MCF 10A (cell line): ENCODE data around the gene KIF18A. TPM values are rescaled to one million over a fixed set of nuclear protein-coding genes. Genes with fewer than 3 reads are reported as not detected.
A peak's percentile ranks its signal among the peaks of the same experiment; 100 is the strongest.

Source experiments
- BruUV-seq: library from RNA; stranded (reverse); fragments of 400-500 nt; replicated peaks from 2 replicates; lab custom pipeline; 2021; lab: Mats Ljungman, UMichigan
- CTCF ChIA-PET: fragments of 300-600 bp; sonication (Branson Sonifier 250); formaldehyde crosslinking; extraction: SDS; loops from one replicate; lab custom pipeline; 2021; ENCODE audit warnings: antibody characterized with exemption, inconsistent platforms; lab: Yijun Ruan, JAX
- POLR2A ChIA-PET: fragments of 300-600, 350-650 bp; sonication (Branson Sonifier 250); formaldehyde crosslinking; extraction: SDS; loops from one replicate; lab custom pipeline; 2020; ENCODE audit warnings: antibody characterized with exemption, inconsistent platforms; lab: Yijun Ruan, JAX
- DNase-seq: peaks from one replicate; pipeline ENCODE4 v3.0.0-alpha.2; 2018; ENCODE audit not compliant: unreplicated experiment
- H3K27ac Mint-ChIP-seq: one replicate; pipeline ENCODE4 v1.8.0; 2022; ENCODE audit warnings: mild to moderate bottlenecking, low read depth, mixed read lengths; ENCODE audit not compliant: unreplicated experiment
- H3K27me3 Mint-ChIP-seq: one replicate; pipeline ENCODE4 v1.8.0; 2022; ENCODE audit warnings: mixed read lengths; ENCODE audit not compliant: insufficient read depth, unreplicated experiment
- H3K36me3 Mint-ChIP-seq: one replicate; pipeline ENCODE4 v1.8.0; 2022; ENCODE audit warnings: mild to moderate bottlenecking, moderate library complexity, mixed read lengths; ENCODE audit not compliant: insufficient read depth, unreplicated experiment
- H3K4me1 Mint-ChIP-seq: one replicate; pipeline ENCODE4 v1.8.0; 2022; ENCODE audit warnings: mixed read lengths; ENCODE audit not compliant: insufficient read depth, unreplicated experiment
- H3K4me3 Mint-ChIP-seq: one replicate; pipeline ENCODE4 v1.8.0; 2022; ENCODE audit warnings: mild to moderate bottlenecking, moderate library complexity, mixed read lengths; ENCODE audit not compliant: unreplicated experiment
- H3K9me3 Mint-ChIP-seq: one replicate; pipeline ENCODE4 v1.8.0; 2022; ENCODE audit warnings: mixed read lengths; ENCODE audit not compliant: unreplicated experiment
- CTCF ChIP-seq: fragments of 200-600 bp; IDR thresholded peaks from one replicate; pipeline ENCODE4 v1.8.0; 2022; ENCODE audit warnings: antibody characterized with exemption, mild to moderate bottlenecking; ENCODE audit not compliant: unreplicated experiment
- intact Hi-C: fragments of 100-400 bp; cut with micrococcal nuclease; formaldehyde crosslinking; loops from 2 replicates; pipeline ENCODE4 v1.14.1; 2022
- total RNA-seq: library from RNA; stranded (reverse); gene quantifications from 2 replicates; pipeline ENCODE4 v1.2.3, GENCODE V29; 2022

KIF18A gene
- total RNA-seq, 1 experiment from 2014 or later: 12.9 TPM

GRCh38 chr11:28009996-28010395 lies 98.0 kb downstream of the KIF18A start:
- no TSS peak for BruUV-seq
- Mint-ChIP-seq H3K9me3 (no peaks in the 10 kb centered on the region), H3K27ac (no peak overlapping the region), H3K36me3 (no peaks in the 10 kb centered on the region), H3K4me3 (no peak overlapping the region), H3K4me1 (peaks cover 4% of the 10 kb centered on the region), H3K27me3 (no peaks in the 10 kb centered on the region)
- no peak for DNase-seq
- ChIA-PET CTCF (interaction anchor here (0.6 kb wide), 1 partner anchor 256 kb away, joined by 3 read pairs; no protein-coding TSS in a partner anchor), POLR2A (no interaction called here)
- intact Hi-C loops: no loop called here
- TF ChIP-seq CTCF: no peak

- H3K4me3 Mint-ChIP-seq: no peak overlapping the region
- ChIA-PET CTCF (interaction anchor here (0.6 kb wide), 1 partner anchor 256 kb away, joined by 3 read pairs; no protein-coding TSS in a partner anchor), POLR2A (no interaction called here)
- DNase-seq: peak; percentile 59
- intact Hi-C loops: no loop called here
- no peaks in the 10 kb centered on the region for H3K27me3 Mint-ChIP-seq
- H3K36me3 Mint-ChIP-seq: no peaks in the 10 kb centered on the region
- peaks cover 4% of the 10 kb centered on the region for H3K4me1 Mint-ChIP-seq
- no TSS peak for BruUV-seq
- H3K9me3 Mint-ChIP-seq: no peaks in the 10 kb centered on the region
- H3K27ac Mint-ChIP-seq: no peak overlapping the region
- no peak for TF ChIP-seq CTCF
Observed at GRCh38 chr11:28009388-28009787, 98.6 kb downstream of the KIF18A start.

GRCh38 chr11:28003615-28004014 lies 104.3 kb downstream of the KIF18A start:
- peaks cover 13% of the 10 kb centered on the region for H3K9me3 Mint-ChIP-seq
- intact Hi-C loops: no loop called here
- ChIA-PET CTCF (no interaction called here), POLR2A (no interaction called here)
- DNase-seq: no peak
- TF ChIP-seq CTCF: no peak
- no peaks in the 10 kb centered on the region for H3K36me3 Mint-ChIP-seq
- H3K27me3 Mint-ChIP-seq: no peaks in the 10 kb centered on the region
- no peak overlapping the region for H3K4me3 Mint-ChIP-seq
- H3K4me1 Mint-ChIP-seq: no peaks in the 10 kb centered on the region
- no TSS peak for BruUV-seq
- no peak overlapping the region for H3K27ac Mint-ChIP-seq

- POLR2A ChIA-PET: no interaction called here
- no peak for TF ChIP-seq CTCF
- Mint-ChIP-seq H3K27me3 (no peaks in the 10 kb centered on the region), H3K27ac (no peak overlapping the region), H3K36me3 (no peaks in the 10 kb centered on the region), H3K4me3 (no peak overlapping the region), H3K9me3 (peaks cover 13% of the 10 kb centered on the region), H3K4me1 (peaks cover 18% of the 10 kb centered on the region)
- intact Hi-C loops: no loop called here
- CTCF ChIA-PET: no interaction called here
- DNase-seq: no peak
- BruUV-seq: no TSS peak
Observed at GRCh38 chr11:27998552-27998951, 109.4 kb downstream of the KIF18A start.
